Hematopoietic multipotent progenitor cell treated with erythropoietin and hydrocortisone succinate and interleukin-3 and kit ligand, for 6 days (in vitro differentiated cells): ENCODE results near the gene SMIM29.

Experiments used
- DNase-seq: peaks from one replicate; pipeline ENCODE4 v3.0.0-alpha.2; 2015

SMIM29 gene

GRCh38 chr6:34239893-34240292 lies 8.9 kb downstream of the SMIM29 start:
- no peak for DNase-seq

GRCh38 chr6:34239500-34239825 lies 9.3 kb downstream of the SMIM29 start:
- DNase-seq: no peak

GRCh38 chr6:34238585-34239499 lies 10.0 kb downstream of the SMIM29 start:
- DNase-seq: no peak

GRCh38 chr6:34237722-34238584 lies 10.9 kb downstream of the SMIM29 start:
- peak; percentile 85 for DNase-seq

GRCh38 chr6:34237316-34237721 lies 11.5 kb downstream of the SMIM29 start:
- no peak for DNase-seq

GRCh38 chr6:34236443-34237315 lies 12.1 kb downstream of the SMIM29 start, which contains the start of gene HMGA1:
HMGA1 (plus strand) TSS chr6:34236873; CDS start chr6:34240781, 3,908 bp downstream.
- peak; percentile 97 for DNase-seq

GRCh38 chr6:34236131-34236442 lies 12.7 kb downstream of the SMIM29 start:
- peak; percentile 84 for DNase-seq

- peak; percentile 77 for DNase-seq
Observed at GRCh38 chr6:34235307-34236130, 13.3 kb downstream of the SMIM29 start.

GRCh38 chr6:34234667-34235306 lies 14.0 kb downstream of the SMIM29 start:
- no peak for DNase-seq

- DNase-seq: no peak
Observed at GRCh38 chr6:34233867-34234266, 14.9 kb downstream of the SMIM29 start.

- no peak for DNase-seq
Observed at GRCh38 chr6:34232901-34233300, 15.9 kb downstream of the SMIM29 start.

- DNase-seq: no peak
Observed at GRCh38 chr6:34231566-34232336, 17.1 kb downstream of the SMIM29 start.

- peak; percentile 57 for DNase-seq
Observed at GRCh38 chr6:34230653-34231371, 18.0 kb downstream of the SMIM29 start.

GRCh38 chr6:34229877-34230276 lies 18.9 kb downstream of the SMIM29 start:
- no peak for DNase-seq

- no peak for DNase-seq
Observed at GRCh38 chr6:34227761-34228421, 20.9 kb downstream of the SMIM29 start.

GRCh38 chr6:34226731-34227586 lies 21.8 kb downstream of the SMIM29 start:
- no peak for DNase-seq

GRCh38 chr6:34226066-34226465 lies 22.7 kb downstream of the SMIM29 start:
- DNase-seq: no peak

- DNase-seq: no peak
Observed at GRCh38 chr6:34225551-34225950, 23.3 kb downstream of the SMIM29 start.
